Measurements from ENCODE around the gene NINJ2.

- TF ChIP-seq CTCF (IDR thresholded peaks at IDR 0.05) (no peak), POLR2A (IDR thresholded peaks at IDR 0.05) (no peak)
Measured at GRCh38 chr12:562634-563033, 100.6 kb downstream of the NINJ2 start.
